Fibroblast of mammary gland (primary cell): ENCODE measurements around the gene TOMM70.
"Not testable (repeated sequence)": the region's sequence is repeated elsewhere in the genome, so short reads cannot be mapped to it uniquely, and the experiment has no call there.

ENCODE experiments used
- DNase-seq: peaks from one replicate; pipeline ENCODE4 v3.0.0-alpha.2; 2010; ENCODE audit warnings: low read depth
- H3K4me3 ChIP-seq: 2 replicates; pipeline ENCODE4 v1.5.1; 2011; ENCODE audit warnings: low read depth, mild to moderate bottlenecking, low read length, moderate library complexity; ENCODE audit not compliant: control insufficient read depth
- CTCF ChIP-seq: conservative IDR thresholded peaks from 2 replicates; pipeline ENCODE4 v1.5.1; 2011; ENCODE audit warnings: low read depth, low read length, inconsistent platforms; ENCODE audit not compliant: control insufficient read depth, insufficient read depth

The TOMM70 gene

GRCh38 chr3:100400780-100401673 is at the start of gene TOMM70, which contains the start of gene LNP1:
TOMM70 (minus strand) TSS chr3:100401089; CDS start chr3:100400949, 140 bp downstream.
LNP1 (plus strand) TSS chr3:100401539; CDS start chr3:100429730, 28,191 bp downstream.
- TF ChIP-seq CTCF: no peak
- peak; percentile 97 for DNase-seq
- peak within 1 kb of the TSS; percentile 75 for H3K4me3 ChIP-seq

GRCh38 chr3:100449214-100449613 is 48.3 kb upstream of the TOMM70 start:
- no peak for DNase-seq
- TF ChIP-seq CTCF: no peak

GRCh38 chr3:100448079-100448478 is 47.2 kb upstream of the TOMM70 start:
- H3K4me3 ChIP-seq: no peak overlapping the region
- no peak for TF ChIP-seq CTCF
- no peak for DNase-seq

More at GRCh38 chr3:100449214-100449613, 48.3 kb upstream of the TOMM70 start:
- no peak overlapping the region for H3K4me3 ChIP-seq

- H3K4me3 ChIP-seq, DNase-seq: not testable (repeated sequence)
Observed at GRCh38 chr3:100447067-100447466, 46.2 kb upstream of the TOMM70 start.

- no peak overlapping the region for H3K4me3 ChIP-seq
- DNase-seq: no peak
- no peak for TF ChIP-seq CTCF
Observed at GRCh38 chr3:100443690-100444089, 42.8 kb upstream of the TOMM70 start.

GRCh38 chr3:100440895-100441294 is 40.0 kb upstream of the TOMM70 start:
- no peak overlapping the region for H3K4me3 ChIP-seq
- DNase-seq: no peak
- no peak for TF ChIP-seq CTCF

- no peak for DNase-seq
- no peak overlapping the region for H3K4me3 ChIP-seq
- no peak for TF ChIP-seq CTCF
Observed at GRCh38 chr3:100438623-100438974, 37.7 kb upstream of the TOMM70 start.
